ENCODE results near the gene AHCYL1. TPM values are rescaled to one million over a fixed set of nuclear protein-coding genes. Genes with fewer than 3 reads are reported as not detected.

The AHCYL1 gene
- total RNA-seq, 1 donor from 2014 or later: 41.6 TPM

GRCh38 chr1:109963864-109964263 is 20.7 kb upstream of the AHCYL1 start:
- no peak for ATAC-seq (ENCODE audit: low read depth)
- no peaks in the 10 kb centered on the region for H3K4me1 Mint-ChIP-seq
- H3K4me3 Mint-ChIP-seq: no peak overlapping the region
- ChIA-PET POLR2A (no interaction called here), CTCF (no interaction called here)
- TF ChIP-seq, protein P1, sequence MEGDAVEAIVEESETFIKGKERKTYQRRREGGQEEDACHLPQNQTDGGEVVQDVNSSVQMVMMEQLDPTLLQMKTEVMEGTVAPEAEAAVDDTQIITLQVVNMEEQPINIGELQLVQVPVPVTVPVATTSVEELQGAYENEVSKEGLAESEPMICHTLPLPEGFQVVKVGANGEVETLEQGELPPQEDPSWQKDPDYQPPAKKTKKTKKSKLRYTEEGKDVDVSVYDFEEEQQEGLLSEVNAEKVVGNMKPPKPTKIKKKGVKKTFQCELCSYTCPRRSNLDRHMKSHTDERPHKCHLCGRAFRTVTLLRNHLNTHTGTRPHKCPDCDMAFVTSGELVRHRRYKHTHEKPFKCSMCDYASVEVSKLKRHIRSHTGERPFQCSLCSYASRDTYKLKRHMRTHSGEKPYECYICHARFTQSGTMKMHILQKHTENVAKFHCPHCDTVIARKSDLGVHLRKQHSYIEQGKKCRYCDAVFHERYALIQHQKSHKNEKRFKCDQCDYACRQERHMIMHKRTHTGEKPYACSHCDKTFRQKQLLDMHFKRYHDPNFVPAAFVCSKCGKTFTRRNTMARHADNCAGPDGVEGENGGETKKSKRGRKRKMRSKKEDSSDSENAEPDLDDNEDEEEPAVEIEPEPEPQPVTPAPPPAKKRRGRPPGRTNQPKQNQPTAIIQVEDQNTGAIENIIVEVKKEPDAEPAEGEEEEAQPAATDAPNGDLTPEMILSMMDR (IDR thresholded peaks at IDR 0.05): no peak
- no peak overlapping the region for H3K27ac Mint-ChIP-seq
- no peak for DNase-seq
- intact Hi-C loops (cut with micrococcal nuclease): no loop called here
- no peaks in the 10 kb centered on the region for H3K36me3 Mint-ChIP-seq (ENCODE audit: low read depth)
- no peaks in the 10 kb centered on the region for H3K9me3 Mint-ChIP-seq
- H3K27me3 Mint-ChIP-seq: peaks cover 9% of the 10 kb centered on the region

DNA sequence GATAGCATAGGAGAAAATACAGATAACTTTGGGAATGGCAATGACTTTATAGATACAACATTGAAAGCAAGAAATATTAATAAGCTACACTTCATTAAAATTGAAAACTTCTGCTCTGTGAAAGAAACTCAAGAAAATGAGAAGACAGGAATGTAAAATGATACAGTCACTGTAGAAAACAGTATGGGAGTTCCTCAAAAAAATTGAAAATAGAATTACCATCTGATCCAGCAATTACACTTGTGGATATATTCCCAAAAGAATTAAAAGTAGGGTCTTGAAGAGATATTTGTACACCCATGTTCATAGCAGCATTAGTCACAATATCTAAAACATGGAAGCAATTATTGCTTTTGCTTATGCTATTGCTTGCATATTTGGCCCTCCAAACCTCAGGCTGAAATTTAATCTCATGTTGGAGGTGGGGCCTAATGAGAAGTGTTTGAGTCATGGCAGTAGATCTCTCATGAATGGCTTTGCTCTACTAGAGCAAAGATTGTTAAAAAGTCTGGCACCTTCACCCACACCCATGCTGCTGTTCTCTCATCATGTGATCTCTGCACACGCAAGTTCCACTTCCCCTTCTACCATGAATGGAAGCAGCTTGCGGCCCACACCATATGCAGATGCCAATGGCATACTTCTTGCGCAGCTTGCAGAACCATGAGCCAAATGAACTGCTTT is 15.3 kb upstream of the AHCYL1 start:
- TF ChIP-seq, protein P1 (IDR thresholded peaks at IDR 0.05): no peak
- Mint-ChIP-seq H3K4me3 (no peak overlapping the region), H3K27me3 (no peaks in the 10 kb centered on the region), H3K36me3 (ENCODE audit: low read depth) (no peaks in the 10 kb centered on the region), H3K4me1 (no peaks in the 10 kb centered on the region), H3K9me3 (peaks cover 4% of the 10 kb centered on the region), H3K27ac (no peak overlapping the region)
- DNase-seq (no peak), ATAC-seq (ENCODE audit: low read depth) (peak; percentile 47)
- intact Hi-C loops (cut with micrococcal nuclease): no loop called here
- ChIA-PET POLR2A (no interaction called here), CTCF (no interaction called here)

DNA sequence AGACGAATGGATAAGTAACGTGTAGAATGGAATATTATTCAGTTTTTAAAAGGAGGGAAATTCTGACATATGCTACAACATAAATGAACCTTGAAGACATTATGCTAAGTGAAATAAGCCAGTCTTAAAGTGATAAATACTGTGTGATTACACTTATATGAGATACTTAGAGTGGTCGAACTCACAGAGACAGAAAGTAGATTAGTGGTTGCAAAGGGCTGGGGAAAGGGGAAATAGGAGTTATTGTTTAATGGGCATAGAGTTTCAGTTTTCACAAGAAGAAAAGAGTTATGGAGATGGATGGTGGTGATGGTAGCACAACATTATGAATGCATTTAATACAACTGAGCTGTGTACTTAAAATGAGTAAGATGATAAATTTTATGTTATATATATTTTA is 14.7 kb upstream of the AHCYL1 start:
- no peak overlapping the region for H3K4me3 Mint-ChIP-seq
- intact Hi-C loops (cut with micrococcal nuclease): no loop called here
- H3K27ac Mint-ChIP-seq: no peak overlapping the region
- TF ChIP-seq, protein P1 (IDR thresholded peaks at IDR 0.05): no peak
- H3K36me3 Mint-ChIP-seq (ENCODE audit: low read depth): no peaks in the 10 kb centered on the region
- H3K9me3 Mint-ChIP-seq: peaks cover 4% of the 10 kb centered on the region
- no peaks in the 10 kb centered on the region for H3K27me3 Mint-ChIP-seq
- no peaks in the 10 kb centered on the region for H3K4me1 Mint-ChIP-seq
- CTCF ChIA-PET: no interaction called here
- POLR2A ChIA-PET: no interaction called here
- DNase-seq (no peak), ATAC-seq (ENCODE audit: low read depth) (no peak)

GRCh38 chr1:109971559-109971958 is 13.0 kb upstream of the AHCYL1 start:
- peaks cover 4% of the 10 kb centered on the region for H3K9me3 Mint-ChIP-seq
- H3K27me3 Mint-ChIP-seq: peaks cover 5% of the 10 kb centered on the region
- no peaks in the 10 kb centered on the region for H3K36me3 Mint-ChIP-seq (ENCODE audit: low read depth)
- no peak overlapping the region for H3K4me3 Mint-ChIP-seq
- H3K4me1 Mint-ChIP-seq: no peaks in the 10 kb centered on the region
- intact Hi-C loops (cut with micrococcal nuclease): no loop called here
- TF ChIP-seq, protein P1 (IDR thresholded peaks at IDR 0.05): no peak
- ATAC-seq (ENCODE audit: low read depth) (no peak), DNase-seq (no peak)
- H3K27ac Mint-ChIP-seq: no peak overlapping the region
- ChIA-PET POLR2A (no interaction called here), CTCF (interaction anchor here (1.6 kb wide), 1 partner anchor 13 kb away, joined by 7 read pairs; the partner anchor contains the start of gene AHCYL1)

DNA sequence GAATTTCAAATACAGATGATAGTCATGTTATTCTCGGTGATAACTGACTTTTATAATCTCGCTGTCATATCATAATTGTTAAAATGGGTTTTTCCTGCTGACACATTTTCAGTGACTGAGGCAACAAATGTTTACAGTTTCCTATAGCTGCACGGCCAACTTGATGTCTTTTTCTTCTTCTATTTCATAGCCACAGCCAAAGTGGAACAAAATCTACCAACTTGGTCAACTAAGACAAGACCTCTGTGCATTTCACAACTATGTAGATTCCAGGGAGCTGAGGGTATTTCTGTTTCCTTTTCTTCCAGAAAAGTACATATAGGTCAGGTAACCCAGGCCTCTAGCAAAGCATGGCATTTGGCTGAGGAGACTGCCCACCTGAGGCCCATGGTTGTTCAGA is 10.4 kb upstream of the AHCYL1 start:
- intact Hi-C loops (cut with micrococcal nuclease): no loop called here
- ChIA-PET POLR2A (no interaction called here), CTCF (interaction anchor here (1.5 kb wide), 1 partner anchor 10 kb away, joined by 4 read pairs; the partner anchor contains the start of gene AHCYL1)
- no peak overlapping the region for H3K27ac Mint-ChIP-seq
- no peaks in the 10 kb centered on the region for H3K36me3 Mint-ChIP-seq (ENCODE audit: low read depth)
- TF ChIP-seq, protein P1 (IDR thresholded peaks at IDR 0.05): no peak
- no peaks in the 10 kb centered on the region for H3K4me1 Mint-ChIP-seq
- H3K27me3 Mint-ChIP-seq: peaks cover 16% of the 10 kb centered on the region
- H3K9me3 Mint-ChIP-seq: peaks cover 4% of the 10 kb centered on the region
- DNase-seq (no peak), ATAC-seq (ENCODE audit: low read depth) (no peak)
- H3K4me3 Mint-ChIP-seq: no peak overlapping the region

Measured in activated B cell treated with CpG ODN at 0.5 μM for 24 hours (primary cell).